Ishikawa (cell line): ENCODE results near the gene LZTS2.

Experiments
- CEBPB ChIP-seq: IDR thresholded peaks from 2 replicates; pipeline ENCODE4 v1.6.1; 2012
- CREB1 ChIP-seq: IDR thresholded peaks from 2 replicates; pipeline ENCODE4 v1.6.1; 2012; ENCODE audit warnings: low read depth
- EGR1 ChIP-seq: IDR thresholded peaks from 2 replicates; pipeline ENCODE4 v1.6.1; 2012
- EP300 ChIP-seq: IDR thresholded peaks from 2 replicates; pipeline ENCODE4 v1.6.1; 2012; ENCODE audit warnings: borderline replicate concordance
- FOXM1 ChIP-seq: IDR thresholded peaks from 2 replicates; pipeline ENCODE4 v1.6.1; 2012; ENCODE audit warnings: low read depth, borderline replicate concordance
- NFIC ChIP-seq: IDR thresholded peaks from 2 replicates; pipeline ENCODE4 v1.6.1; 2012
- RAD21 ChIP-seq: IDR thresholded peaks from 2 replicates; pipeline ENCODE4 v1.6.1; 2012; ENCODE audit warnings: low read depth
- TAF1 ChIP-seq: IDR thresholded peaks from 2 replicates; pipeline ENCODE4 v1.6.1; 2012; ENCODE audit warnings: low read depth, mild to moderate bottlenecking
- TCF12 ChIP-seq: IDR thresholded peaks from 2 replicates; pipeline ENCODE4 v1.6.1; 2012; ENCODE audit warnings: low read depth
- TEAD4 ChIP-seq: IDR thresholded peaks from 2 replicates; pipeline ENCODE4 v1.6.1; 2012
- YY1 ChIP-seq: IDR thresholded peaks from 2 replicates; pipeline ENCODE4 v1.6.1; 2012; ENCODE audit warnings: low read depth
- ZBTB7A ChIP-seq: IDR thresholded peaks from 2 replicates; pipeline ENCODE4 v1.6.1; 2012; ENCODE audit warnings: low read depth
- TF ChIP-seq, protein P1 (sequence below): IDR thresholded peaks from 2 replicates; pipeline ENCODE4 v1.6.1; 2012
- TF ChIP-seq, protein P2 (sequence below): IDR thresholded peaks from 2 replicates; pipeline ENCODE4 v1.6.1; 2012
- TF ChIP-seq, protein P3 (sequence below): IDR thresholded peaks from 2 replicates; pipeline ENCODE4 v1.6.1; 2012; ENCODE audit warnings: low read depth, mild to moderate bottlenecking

The LZTS2 gene

DNA sequence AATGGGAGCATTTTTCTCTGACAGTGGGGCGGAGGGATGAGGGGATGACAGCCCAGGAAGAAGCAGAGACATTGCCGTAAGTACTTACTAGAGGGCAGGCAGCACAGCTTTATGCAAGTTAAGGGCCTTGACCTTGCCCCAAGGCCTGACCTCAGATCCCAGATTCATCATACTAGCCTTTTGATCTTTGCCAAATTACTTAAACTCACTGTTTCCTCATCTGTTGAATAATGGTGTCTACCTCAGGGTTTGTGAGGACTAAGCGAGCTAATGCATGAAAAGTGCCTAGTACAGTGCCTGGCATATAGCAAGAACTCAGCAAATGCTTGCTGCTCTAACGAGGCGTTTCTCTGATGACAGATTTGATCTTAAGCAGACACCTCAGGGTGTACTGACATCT lies 33.8 kb upstream of the LZTS2 start:
- TF ChIP-seq CREB1 (no peak), RAD21 (no peak), FOXM1 (no peak), TCF12 (no peak), TAF1 (no peak), YY1 (no peak), ZBTB7A (no peak), EGR1 (no peak), CEBPB (no peak), EP300 (no peak), NFIC (no peak), TEAD4 (no peak)
- TF ChIP-seq, protein P1, sequence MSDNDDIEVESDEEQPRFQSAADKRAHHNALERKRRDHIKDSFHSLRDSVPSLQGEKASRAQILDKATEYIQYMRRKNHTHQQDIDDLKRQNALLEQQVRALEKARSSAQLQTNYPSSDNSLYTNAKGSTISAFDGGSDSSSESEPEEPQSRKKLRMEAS, result no peak
- TF ChIP-seq, protein P2, sequence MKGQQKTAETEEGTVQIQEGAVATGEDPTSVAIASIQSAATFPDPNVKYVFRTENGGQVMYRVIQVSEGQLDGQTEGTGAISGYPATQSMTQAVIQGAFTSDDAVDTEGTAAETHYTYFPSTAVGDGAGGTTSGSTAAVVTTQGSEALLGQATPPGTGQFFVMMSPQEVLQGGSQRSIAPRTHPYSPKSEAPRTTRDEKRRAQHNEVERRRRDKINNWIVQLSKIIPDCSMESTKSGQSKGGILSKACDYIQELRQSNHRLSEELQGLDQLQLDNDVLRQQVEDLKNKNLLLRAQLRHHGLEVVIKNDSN, result no peak
- TF ChIP-seq, protein P3, sequence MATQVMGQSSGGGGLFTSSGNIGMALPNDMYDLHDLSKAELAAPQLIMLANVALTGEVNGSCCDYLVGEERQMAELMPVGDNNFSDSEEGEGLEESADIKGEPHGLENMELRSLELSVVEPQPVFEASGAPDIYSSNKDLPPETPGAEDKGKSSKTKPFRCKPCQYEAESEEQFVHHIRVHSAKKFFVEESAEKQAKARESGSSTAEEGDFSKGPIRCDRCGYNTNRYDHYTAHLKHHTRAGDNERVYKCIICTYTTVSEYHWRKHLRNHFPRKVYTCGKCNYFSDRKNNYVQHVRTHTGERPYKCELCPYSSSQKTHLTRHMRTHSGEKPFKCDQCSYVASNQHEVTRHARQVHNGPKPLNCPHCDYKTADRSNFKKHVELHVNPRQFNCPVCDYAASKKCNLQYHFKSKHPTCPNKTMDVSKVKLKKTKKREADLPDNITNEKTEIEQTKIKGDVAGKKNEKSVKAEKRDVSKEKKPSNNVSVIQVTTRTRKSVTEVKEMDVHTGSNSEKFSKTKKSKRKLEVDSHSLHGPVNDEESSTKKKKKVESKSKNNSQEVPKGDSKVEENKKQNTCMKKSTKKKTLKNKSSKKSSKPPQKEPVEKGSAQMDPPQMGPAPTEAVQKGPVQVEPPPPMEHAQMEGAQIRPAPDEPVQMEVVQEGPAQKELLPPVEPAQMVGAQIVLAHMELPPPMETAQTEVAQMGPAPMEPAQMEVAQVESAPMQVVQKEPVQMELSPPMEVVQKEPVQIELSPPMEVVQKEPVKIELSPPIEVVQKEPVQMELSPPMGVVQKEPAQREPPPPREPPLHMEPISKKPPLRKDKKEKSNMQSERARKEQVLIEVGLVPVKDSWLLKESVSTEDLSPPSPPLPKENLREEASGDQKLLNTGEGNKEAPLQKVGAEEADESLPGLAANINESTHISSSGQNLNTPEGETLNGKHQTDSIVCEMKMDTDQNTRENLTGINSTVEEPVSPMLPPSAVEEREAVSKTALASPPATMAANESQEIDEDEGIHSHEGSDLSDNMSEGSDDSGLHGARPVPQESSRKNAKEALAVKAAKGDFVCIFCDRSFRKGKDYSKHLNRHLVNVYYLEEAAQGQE, result no peak

DNA sequence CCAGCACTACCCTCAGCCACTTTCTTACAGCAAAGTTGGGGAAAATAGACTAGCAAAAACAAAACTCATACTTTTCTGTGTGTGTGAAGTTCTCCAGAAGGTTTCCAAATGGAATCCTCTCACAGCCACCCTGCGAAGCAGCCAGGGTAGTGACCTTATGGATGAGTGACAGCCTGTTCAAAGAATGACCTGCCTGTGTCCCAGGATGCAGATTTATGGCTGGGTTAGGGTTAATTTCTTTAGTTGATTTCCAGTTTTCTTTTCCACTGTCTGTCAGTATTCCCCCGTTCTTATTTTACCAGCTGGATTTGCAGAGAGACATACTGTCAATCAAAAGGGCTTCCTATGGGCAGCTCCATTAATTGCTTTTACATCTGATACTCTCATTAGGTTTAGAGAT lies 32.7 kb upstream of the LZTS2 start:
- TF ChIP-seq, protein P1, result no peak
- TF ChIP-seq TCF12 (no peak), EGR1 (no peak), TAF1 (no peak), CEBPB (no peak), RAD21 (no peak), TEAD4 (no peak), FOXM1 (no peak), ZBTB7A (no peak), EP300 (no peak), CREB1 (no peak), NFIC (no peak), YY1 (no peak)
- TF ChIP-seq, protein P2, result no peak
- TF ChIP-seq, protein P3, result no peak

DNA sequence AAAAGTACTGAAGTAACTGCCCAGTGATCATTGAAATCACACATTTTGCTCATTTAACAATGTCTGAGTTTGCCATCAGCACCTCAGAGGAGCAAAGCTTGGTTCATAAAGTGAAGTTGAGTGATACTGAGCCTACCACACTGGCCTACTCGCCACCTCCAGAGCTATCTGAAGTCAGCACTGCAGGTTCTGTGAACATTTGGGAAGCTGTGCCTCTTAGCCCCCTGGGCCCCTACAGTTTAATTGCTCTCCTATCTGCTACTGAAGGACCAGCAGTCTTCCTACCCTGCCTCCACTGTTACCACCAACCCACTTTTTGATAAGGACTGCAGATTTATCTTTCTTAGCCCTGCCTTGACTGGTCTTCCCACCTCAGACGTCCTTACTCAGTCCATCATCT lies 32.3 kb upstream of the LZTS2 start:
- TF ChIP-seq, protein P3, result no peak
- TF ChIP-seq, protein P2, result no peak
- no peak for TF ChIP-seq NFIC
- TF ChIP-seq TEAD4, result no peak
- TF ChIP-seq CEBPB, result no peak

DNA sequence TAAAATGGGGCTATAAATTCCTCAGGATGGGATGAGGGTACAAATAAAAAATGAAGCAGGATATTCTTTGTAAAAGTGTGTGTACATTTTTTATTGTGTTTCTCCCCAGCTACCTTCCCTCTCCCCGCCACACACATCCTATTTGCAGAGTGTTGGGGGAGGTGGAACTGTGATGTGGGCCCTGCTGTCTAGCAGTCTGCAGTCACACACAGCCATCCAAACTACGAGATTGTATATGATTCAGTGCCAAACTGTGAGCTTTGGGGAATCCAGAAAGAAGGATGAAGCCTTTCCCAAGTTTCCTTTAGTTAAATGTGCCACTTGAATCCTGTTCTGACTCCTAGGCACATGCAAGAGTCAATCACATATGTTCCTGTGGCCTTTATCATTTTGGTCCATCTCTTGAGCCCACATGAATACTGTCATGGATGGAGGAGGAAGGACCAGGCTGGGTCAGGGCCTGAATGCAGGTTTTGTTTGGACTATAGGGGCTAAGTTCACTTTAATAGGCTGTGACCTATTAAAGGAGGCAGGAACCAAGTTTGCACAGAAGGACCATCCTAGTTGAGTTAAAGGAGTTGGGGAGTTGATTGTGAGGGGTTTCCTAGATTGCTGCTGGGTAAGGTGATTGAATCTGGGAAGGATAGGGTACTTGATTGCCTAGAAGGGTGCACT lies 31.4 kb upstream of the LZTS2 start:
- no peak for TF ChIP-seq RAD21
- TF ChIP-seq, protein P3, result no peak
- TF ChIP-seq TAF1, result no peak
- TF ChIP-seq EP300, result no peak
- no peak for TF ChIP-seq ZBTB7A
- no peak for TF ChIP-seq CEBPB
- TF ChIP-seq TCF12, result no peak
- TF ChIP-seq YY1, result no peak
- TF ChIP-seq CREB1, result no peak
- TF ChIP-seq EGR1, result no peak
- TF ChIP-seq TEAD4, result no peak
- TF ChIP-seq, protein P1, result no peak
- no peak for TF ChIP-seq NFIC
- TF ChIP-seq, protein P2, result no peak
- no peak for TF ChIP-seq FOXM1
